Stimulated activated CD8-positive, alpha-beta memory T cell treated with anti-CD3 and anti-CD28 coated beads, Interleukin-15, amount 100 ng/mL, for 48 hours (primary cell): ENCODE measurements around the gene HOXA3.

Experiments
- DNase-seq, 2 donors: peaks; one replicate each; pipeline ENCODE4 v3.0.0-alpha.2; 2020; ENCODE audit warnings: low read depth in 2 of 2

The HOXA3 gene

GRCh38 chr7:27091105-27091504 lies 61.3 kb downstream of the HOXA3 start:
- DNase-seq: no peak

GRCh38 chr7:27088002-27088922 lies 64.1 kb downstream of the HOXA3 start:
- no peak for DNase-seq

GRCh38 chr7:27083646-27084045 lies 68.7 kb downstream of the HOXA3 start:
- no peak for DNase-seq

GRCh38 chr7:27082171-27082570 lies 70.2 kb downstream of the HOXA3 start:
- no peak for DNase-seq

GRCh38 chr7:27080844-27081436 lies 71.4 kb downstream of the HOXA3 start:
- DNase-seq: no peak

- DNase-seq: no peak
Measured at GRCh38 chr7:27079234-27079975, 73.0 kb downstream of the HOXA3 start.

- no peak for DNase-seq
Measured at GRCh38 chr7:27078616-27079233, 73.7 kb downstream of the HOXA3 start.

- DNase-seq: no peak
Measured at GRCh38 chr7:27073076-27073475, 79.3 kb downstream of the HOXA3 start.

GRCh38 chr7:27071622-27072390 lies 80.6 kb downstream of the HOXA3 start:
- no peak for DNase-seq

GRCh38 chr7:27068259-27068658 lies 84.1 kb downstream of the HOXA3 start:
- DNase-seq: no peak

GRCh38 chr7:27066148-27066547 lies 86.2 kb downstream of the HOXA3 start:
- DNase-seq: no peak

- no peak for DNase-seq
Measured at GRCh38 chr7:27065709-27066108, 86.7 kb downstream of the HOXA3 start.

- no peak for DNase-seq
Measured at GRCh38 chr7:27064661-27065060, 87.7 kb downstream of the HOXA3 start.

GRCh38 chr7:27064159-27064558 lies 88.2 kb downstream of the HOXA3 start:
- DNase-seq: no peak

GRCh38 chr7:27062946-27063345 lies 89.4 kb downstream of the HOXA3 start:
- DNase-seq: no peak
